ENCODE measurements around the gene IFI35. TPM values are rescaled to one million over a fixed set of nuclear protein-coding genes. Genes with fewer than 3 reads are reported as not detected.

The IFI35 gene
- total and polyA plus RNA-seq, 9 of the 15 experiments (the other 6 are each of a cell fraction or from before 2014, with no cell fraction given), result 4.4 to 13.1 (median 10.2) TPM

DNA sequence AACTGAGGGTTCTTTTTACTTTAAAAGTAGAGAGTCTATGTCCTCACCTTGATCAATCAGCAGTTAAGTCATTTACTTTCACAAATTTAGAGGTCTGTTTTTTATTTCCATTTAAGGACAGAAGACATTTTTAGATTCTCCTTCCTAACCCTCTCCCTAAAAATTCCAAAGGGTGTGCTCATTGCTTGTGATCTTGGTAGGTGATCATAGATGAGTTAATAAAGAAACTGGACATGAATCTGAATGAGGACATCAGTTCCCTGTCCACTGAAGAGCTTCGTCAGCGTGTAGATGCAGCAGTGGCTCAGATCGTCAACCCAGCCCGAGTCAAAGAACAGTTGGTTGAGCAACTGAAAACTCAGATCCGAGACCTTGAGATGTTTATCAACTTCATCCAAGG is 17.4 kb upstream of the IFI35 start:
- no peak for TF ChIP-seq ELF2 (CRISPR knock-in tag; IDR thresholded peaks at IDR 0.05)
- TF ChIP-seq HIVEP1 (CRISPR knock-in tag; IDR thresholded peaks at IDR 0.05), result no peak
- no peak for TF ChIP-seq ZNF766 (CRISPR knock-in tag; conservative IDR thresholded peaks at IDR 0.05)
- TF ChIP-seq KLF1 (tag; IDR thresholded peaks at IDR 0.05), result no peak
- no peak for TF ChIP-seq ZNF174 (CRISPR knock-in tag; IDR thresholded peaks at IDR 0.05)
- TF ChIP-seq POLR3A (IDR thresholded peaks at IDR 0.05; ENCODE audit: borderline replicate concordance, extremely low read depth, insufficient read depth, insufficient read length), result no peak
- no peak for TF ChIP-seq SP2 (IDR thresholded peaks at IDR 0.05; ENCODE audit: extremely low read depth, low read depth, low read length, poor library complexity, severe bottlenecking)
- no peak for TF ChIP-seq MIER1 (IDR thresholded peaks at IDR 0.05; ENCODE audit: low read depth)
- TF ChIP-seq ZBTB12 (CRISPR knock-in tag; IDR thresholded peaks at IDR 0.05), result no peak
- no peak overlapping the region for H2AFZ ChIP-seq (ENCODE audit: low read depth, low read length)
- no peak overlapping the region for H3K27ac ChIP-seq (ENCODE audit: extremely low read depth, low read depth, low read length)
- no peak overlapping the region for H3K9ac ChIP-seq (ENCODE audit: insufficient read depth in 1 of 2, low read depth in 2 of 2, low read length in 2 of 2)
- POLR2A ChIA-PET, result no interaction called here
- BruUV-seq (replicated peaks), result no TSS peak
- no peak overlapping the region for H3K4me2 ChIP-seq (ENCODE audit: insufficient read depth, low read length)
- CTCF ChIA-PET (ENCODE audit: low intra/inter-chr PET ratio), result no interaction called here
- H3K4me3 ChIP-seq, result no peak overlapping the region
- H3K27me3 ChIP-seq (ENCODE audit: control insufficient read depth in 2 of 2, insufficient read depth in 2 of 2, low read length in 2 of 2), result no peaks in the 10 kb centered on the region
- H3K79me2 ChIP-seq (ENCODE audit: control insufficient read depth, insufficient read depth, low read length), result peaks cover 9% of the 10 kb centered on the region
- no peak for FAIRE-seq
- no peaks in the 10 kb centered on the region for H3K9me3 ChIP-seq (replicated peaks; ENCODE audit: control insufficient read depth, insufficient read depth, low read depth, low read length)
- intact Hi-C loops (cut with micrococcal nuclease) (no loop called here), in situ Hi-C loops (cut with MboI) (no loop called here)
- ATAC-seq, result no peak
- no peaks in the 10 kb centered on the region for H4K20me1 ChIP-seq (replicated peaks; ENCODE audit: control insufficient read depth, insufficient read depth, low read length)
- H3K4me1 ChIP-seq (replicated peaks in 1 of 2; ENCODE audit: control insufficient read depth in 2 of 2, insufficient read depth in 2 of 2, low read length in 2 of 2), result 0 out of 5 replicates have a peak, but pooled peaks cover 0 to 2% of the 10 kb centered on the region in 2 experiments
- 96% methylated on average over 3 of the region's 5 CpGs for WGBS (ENCODE audit: insufficient coverage, low coverage, missing lambda C conversion rate)
- H3K9me1 ChIP-seq (ENCODE audit: control insufficient read depth, insufficient read depth, low read length), result no peaks in the 10 kb centered on the region
- DNase-seq (ENCODE audit: extremely low read depth in 1 of 4, low spot score in 3 of 4), result no peak
- H3K36me3 ChIP-seq (ENCODE audit: control insufficient read depth, insufficient read depth, low read length), result peaks cover 88% of the 10 kb centered on the region
